ENCODE measurements around the gene TNP2.

The TNP2 gene

DNA sequence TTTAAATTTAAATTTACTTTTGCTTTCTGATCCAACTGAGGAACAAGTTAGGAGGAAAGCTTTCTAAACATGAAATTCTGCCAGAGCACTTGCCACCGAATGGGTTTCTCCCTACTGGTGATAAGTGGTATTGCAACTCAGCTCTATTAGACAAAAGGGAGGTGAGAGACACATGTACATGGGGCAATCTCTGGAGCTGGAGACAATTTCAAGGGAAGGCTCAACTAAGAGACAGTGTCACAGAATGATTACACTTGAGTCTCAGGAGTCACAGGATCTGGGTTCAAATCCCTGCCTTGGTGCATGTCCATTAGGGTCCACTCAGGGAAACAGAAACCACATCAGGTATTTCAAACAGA is 50.5 kb downstream of the TNP2 start:
- no peak for DNase-seq (ENCODE audit: low read depth)
